ENCODE results near the gene COA7. TPM values are rescaled to one million over a fixed set of nuclear protein-coding genes. Genes with fewer than 3 reads are reported as not detected.

COA7 gene
- total RNA-seq, 2 experiments from 2014 or later, result 7.0 to 26.1 TPM

GRCh38 chr1:52636721-52637695 lies 61.1 kb downstream of the COA7 start:
- ChIA-PET POLR2A (interaction anchor here (0.6 to 2.9 kb wide), 5 partner anchors 11 to 59 kb away, joined by 3 to 16 read pairs (median 4); no protein-coding TSS in a partner anchor), CTCF (ENCODE audit: unreplicated experiment) (no interaction called here)
- Histone ChIP-seq H3K9me2 (ENCODE audit: insufficient read depth, low read length) (no peaks in the 10 kb centered on the region), H3K36me3 (ENCODE audit: insufficient read depth, low read length) (peaks cover 6% of the 10 kb centered on the region; the same call in 1 of the 2 replicates), H4K20me1 (ENCODE audit: insufficient read depth, low read length) (no peaks in the 10 kb centered on the region), H3K79me2 (ENCODE audit: insufficient read depth, low read depth, low read length) (no peaks in the 10 kb centered on the region), H3K9me3 (ENCODE audit: low read length) (peaks cover 14% of the 10 kb centered on the region), H3K4me1 (ENCODE audit: insufficient read depth, low read length, poor library complexity, severe bottlenecking) (peaks cover 77% of the 10 kb centered on the region), H3K4me3 (ENCODE audit: low read depth, low read length, poor library complexity, severe bottlenecking) (peak overlapping the region; percentile 53), H3K27ac (ENCODE audit: low read depth, low read length, poor library complexity, severe bottlenecking) (peak overlapping the region; percentile 96), H2AFZ (ENCODE audit: low read length) (peak overlapping the region; percentile 71), H3K4me2 (ENCODE audit: low read length) (peak overlapping the region; percentile 85)
- intact Hi-C loops (cut with micrococcal nuclease; ENCODE audit: unreplicated experiment), result loop anchor here (1.0 to 2.0 kb wide), 3 partner anchors 50 to 494 kb away; partner anchors contain the start of genes TUT4 and ZFYVE9
- TF ChIP-seq EZH2phosphoT487 (IDR thresholded peaks at IDR 0.05; ENCODE audit: borderline replicate concordance, low read depth, low read length), result no peak
- TF ChIP-seq, protein P1, sequence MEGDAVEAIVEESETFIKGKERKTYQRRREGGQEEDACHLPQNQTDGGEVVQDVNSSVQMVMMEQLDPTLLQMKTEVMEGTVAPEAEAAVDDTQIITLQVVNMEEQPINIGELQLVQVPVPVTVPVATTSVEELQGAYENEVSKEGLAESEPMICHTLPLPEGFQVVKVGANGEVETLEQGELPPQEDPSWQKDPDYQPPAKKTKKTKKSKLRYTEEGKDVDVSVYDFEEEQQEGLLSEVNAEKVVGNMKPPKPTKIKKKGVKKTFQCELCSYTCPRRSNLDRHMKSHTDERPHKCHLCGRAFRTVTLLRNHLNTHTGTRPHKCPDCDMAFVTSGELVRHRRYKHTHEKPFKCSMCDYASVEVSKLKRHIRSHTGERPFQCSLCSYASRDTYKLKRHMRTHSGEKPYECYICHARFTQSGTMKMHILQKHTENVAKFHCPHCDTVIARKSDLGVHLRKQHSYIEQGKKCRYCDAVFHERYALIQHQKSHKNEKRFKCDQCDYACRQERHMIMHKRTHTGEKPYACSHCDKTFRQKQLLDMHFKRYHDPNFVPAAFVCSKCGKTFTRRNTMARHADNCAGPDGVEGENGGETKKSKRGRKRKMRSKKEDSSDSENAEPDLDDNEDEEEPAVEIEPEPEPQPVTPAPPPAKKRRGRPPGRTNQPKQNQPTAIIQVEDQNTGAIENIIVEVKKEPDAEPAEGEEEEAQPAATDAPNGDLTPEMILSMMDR (conservative IDR thresholded peaks at IDR 0.05; ENCODE audit: low read length), result no peak
- DNase-seq (ENCODE audit: low spot score), result peak; percentile 96
- no TSS peak for BruUV-seq (replicated peaks)

DNA sequence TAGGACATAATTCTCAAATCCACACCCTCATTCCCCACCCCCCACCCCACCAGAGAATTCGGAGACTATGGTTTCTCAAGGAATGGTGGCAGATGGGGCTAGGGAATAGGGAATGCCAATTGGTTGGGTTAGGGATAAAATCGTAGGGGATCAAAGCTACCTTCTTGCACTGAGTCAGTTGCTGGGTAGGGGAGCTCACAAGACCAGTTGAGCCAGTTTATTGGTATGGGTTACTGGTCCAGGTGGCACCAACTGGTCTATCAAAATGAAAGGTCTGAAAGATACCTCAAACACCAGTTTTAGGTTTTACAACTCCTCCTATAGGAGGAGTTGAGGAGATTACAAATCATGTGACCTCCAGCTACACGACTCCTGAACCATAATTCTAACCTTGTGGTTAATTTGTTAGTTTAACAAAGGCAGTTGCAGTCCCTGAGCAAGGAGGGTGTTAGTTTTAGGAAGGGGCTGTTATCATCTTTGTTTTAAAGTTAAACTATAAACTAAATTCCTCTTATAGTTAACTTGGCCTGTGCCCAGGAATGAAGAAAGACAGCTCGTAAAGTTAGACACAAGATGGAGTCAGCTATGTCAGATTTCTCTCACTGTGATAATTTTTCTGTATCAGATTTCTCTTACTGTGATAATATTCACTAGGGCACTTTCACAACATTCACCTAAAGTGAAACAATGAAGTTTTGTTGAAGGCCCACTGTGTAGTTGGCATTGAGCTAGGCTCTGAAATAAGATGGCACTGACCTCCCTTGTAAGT lies 62.6 kb downstream of the COA7 start:
- H3K4me3 ChIP-seq (ENCODE audit: low read depth, low read length, poor library complexity, severe bottlenecking), result no peak overlapping the region
- H4K20me1 ChIP-seq (ENCODE audit: insufficient read depth, low read length), result no peaks in the 10 kb centered on the region
- TF ChIP-seq, protein P1 (conservative IDR thresholded peaks at IDR 0.05; ENCODE audit: low read length), result no peak
- no peak for TF ChIP-seq EZH2phosphoT487 (IDR thresholded peaks at IDR 0.05; ENCODE audit: borderline replicate concordance, low read depth, low read length)
- ChIA-PET POLR2A (interaction anchor here (0.5 to 2.9 kb wide), 5 partner anchors 9 to 558 kb away, joined by 3 to 16 read pairs (median 4); no protein-coding TSS in a partner anchor), CTCF (ENCODE audit: unreplicated experiment) (no interaction called here)
- no peak for DNase-seq (ENCODE audit: low spot score)
- peaks cover 69% of the 10 kb centered on the region for H3K4me1 ChIP-seq (ENCODE audit: insufficient read depth, low read length, poor library complexity, severe bottlenecking)
- peak overlapping the region; percentile 32; the same call in 1 of the 2 replicates for H2AFZ ChIP-seq (ENCODE audit: low read length)
- H3K36me3 ChIP-seq (ENCODE audit: insufficient read depth, low read length), result peaks cover 6% of the 10 kb centered on the region; the same call in 1 of the 2 replicates
- intact Hi-C loops (cut with micrococcal nuclease; ENCODE audit: unreplicated experiment), result loop anchor here (2.0 kb wide), 2 partner anchors 51 to 493 kb away; partner anchors contain the start of gene ZFYVE9
- H3K9me3 ChIP-seq (ENCODE audit: low read length), result peaks cover 14% of the 10 kb centered on the region
- H3K27ac ChIP-seq (ENCODE audit: low read depth, low read length, poor library complexity, severe bottlenecking), result peak overlapping the region; percentile 96
- H3K4me2 ChIP-seq (ENCODE audit: low read length), result 0 out of 2 replicates have a peak overlapping the region, but pooled peaks have one; percentile 12
- H3K79me2 ChIP-seq (ENCODE audit: insufficient read depth, low read depth, low read length), result no peaks in the 10 kb centered on the region
- H3K9me2 ChIP-seq (ENCODE audit: insufficient read depth, low read length), result no peaks in the 10 kb centered on the region
- BruUV-seq (replicated peaks), result no TSS peak

Small RNAs within 50 kb of the gene (small RNA-seq; reads per million reads assigned to genes)
- gene RN7SL62P, result not detected

Other genes with a start within 250 kb of the COA7 start
- gene TUT4, start 145.3 kb downstream of the COA7 start, total RNA-seq (2014; rRNA removed; shearing (Covaris generic)), result 72.4 and 102 TPM in 2 replicates
- gene TUT4, start 145.3 kb downstream of the COA7 start, total RNA-seq (2022), result 70.8 and 81.1 TPM in 2 replicates
- gene GPX7, start 96.0 kb downstream of the COA7 start, total RNA-seq (2014; rRNA removed; shearing (Covaris generic)), result not detected in 2 replicates
- gene GPX7, start 96.0 kb downstream of the COA7 start, total RNA-seq (2022), result not detected in 2 replicates
- 0.13 and 0.69 TPM in 2 replicates for gene SHISAL2A, start 65.2 kb downstream of the COA7 start, total RNA-seq (2014; rRNA removed; shearing (Covaris generic))
- gene SHISAL2A, start 65.2 kb downstream of the COA7 start, total RNA-seq (2022), result 0.27 and 0.55 TPM in 2 replicates
- 8.5 and 11.2 TPM in 2 replicates for gene ZYG11B, start 28.1 kb upstream of the COA7 start, total RNA-seq (2014; rRNA removed; shearing (Covaris generic))
- 13.9 and 15.9 TPM in 2 replicates for gene ZYG11B, start 28.1 kb upstream of the COA7 start, total RNA-seq (2022)
- gene ZYG11A, start 144.4 kb upstream of the COA7 start, total RNA-seq (2014; rRNA removed; shearing (Covaris generic)), result not detected in 2 replicates
- gene ZYG11A, start 144.4 kb upstream of the COA7 start, total RNA-seq (2022), result not detected in 2 replicates
- not detected in 2 replicates for gene ECHDC2, start 223.4 kb upstream of the COA7 start, total RNA-seq (2014; rRNA removed; shearing (Covaris generic))
- gene ECHDC2, start 223.4 kb upstream of the COA7 start, total RNA-seq (2022), result not detected in 2 replicates
- gene SCP2, start 228.9 kb upstream of the COA7 start, total RNA-seq (2014; rRNA removed; shearing (Covaris generic)), result 63.9 and 65.6 TPM in 2 replicates
- 75.5 and 77.1 TPM in 2 replicates for gene SCP2, start 228.9 kb upstream of the COA7 start, total RNA-seq (2022)

Measured in OCI-LY7 (cell line).